ENCODE data around the gene PADI1. TPM values are rescaled to one million over a fixed set of nuclear protein-coding genes. Genes with fewer than 3 reads are reported as not detected.
A peak's percentile ranks its signal among the peaks of the same experiment; 100 is the strongest.

PADI1 gene
- total RNA-seq, 1 donor from 2014 or later, result not detected

- Mint-ChIP-seq H3K27me3 (ENCODE audit: insufficient read depth) (peaks cover 20% of the 10 kb centered on the region), H3K4me3 (no peak overlapping the region), H3K4me1 (ENCODE audit: low read depth) (peaks cover 27% of the 10 kb centered on the region), H3K36me3 (ENCODE audit: low read depth) (no peaks in the 10 kb centered on the region), H3K9me3 (no peaks in the 10 kb centered on the region), H3K27ac (no peak overlapping the region)
- intact Hi-C loops (cut with micrococcal nuclease), result no loop called here
- DNase-seq (ENCODE audit: low spot score), result no peak
Observed at GRCh38 chr1:17208546-17208945, 3.6 kb downstream of the PADI1 start.

GRCh38 chr1:17209430-17209829 is 4.5 kb downstream of the PADI1 start:
- Mint-ChIP-seq H3K27me3 (ENCODE audit: insufficient read depth) (peaks cover 14% of the 10 kb centered on the region), H3K4me1 (ENCODE audit: low read depth) (peaks cover 27% of the 10 kb centered on the region), H3K27ac (no peak overlapping the region), H3K4me3 (no peak overlapping the region), H3K9me3 (no peaks in the 10 kb centered on the region), H3K36me3 (ENCODE audit: low read depth) (no peaks in the 10 kb centered on the region)
- intact Hi-C loops (cut with micrococcal nuclease), result no loop called here
- no peak for DNase-seq (ENCODE audit: low spot score)

- no peak for DNase-seq (ENCODE audit: low spot score)
- Mint-ChIP-seq H3K4me3 (no peak overlapping the region), H3K4me1 (ENCODE audit: low read depth) (peaks cover 27% of the 10 kb centered on the region), H3K27me3 (ENCODE audit: insufficient read depth) (peaks cover 14% of the 10 kb centered on the region), H3K9me3 (no peaks in the 10 kb centered on the region), H3K36me3 (ENCODE audit: low read depth) (no peaks in the 10 kb centered on the region), H3K27ac (no peak overlapping the region)
- intact Hi-C loops (cut with micrococcal nuclease), result no loop called here
Observed at GRCh38 chr1:17210176-17210575, 5.2 kb downstream of the PADI1 start.

DNA sequence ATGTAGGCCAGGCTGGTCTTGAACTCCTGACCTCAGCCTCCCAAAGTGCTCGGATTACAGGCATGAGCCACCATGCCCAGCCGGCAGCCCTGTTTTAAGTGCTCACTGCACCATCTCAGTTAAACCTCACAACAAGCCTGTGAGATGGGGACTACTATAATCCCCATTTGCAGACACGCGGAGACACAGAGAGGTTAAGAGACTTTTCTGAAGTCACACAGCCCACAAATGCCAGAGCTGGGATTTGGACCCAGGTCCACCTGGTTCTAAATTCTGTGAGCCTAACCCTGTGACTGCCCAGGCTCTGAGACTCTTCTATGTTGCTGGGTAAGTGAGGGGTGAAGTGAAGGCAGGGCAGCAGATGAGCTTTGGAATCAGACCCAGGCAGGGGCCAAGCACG is 6.4 kb downstream of the PADI1 start:
- Mint-ChIP-seq H3K36me3 (ENCODE audit: low read depth) (no peaks in the 10 kb centered on the region), H3K4me3 (no peak overlapping the region), H3K9me3 (no peaks in the 10 kb centered on the region), H3K4me1 (ENCODE audit: low read depth) (peaks cover 27% of the 10 kb centered on the region), H3K27me3 (ENCODE audit: insufficient read depth) (peaks cover 22% of the 10 kb centered on the region), H3K27ac (no peak overlapping the region)
- intact Hi-C loops (cut with micrococcal nuclease), result no loop called here
- no peak for DNase-seq (ENCODE audit: low spot score)

- Mint-ChIP-seq H3K4me1 (ENCODE audit: low read depth) (peaks cover 27% of the 10 kb centered on the region), H3K27me3 (ENCODE audit: insufficient read depth) (peaks cover 22% of the 10 kb centered on the region), H3K27ac (no peak overlapping the region), H3K4me3 (no peak overlapping the region), H3K9me3 (no peaks in the 10 kb centered on the region), H3K36me3 (ENCODE audit: low read depth) (no peaks in the 10 kb centered on the region)
- DNase-seq (ENCODE audit: low spot score), result no peak
- intact Hi-C loops (cut with micrococcal nuclease), result no loop called here
Observed at GRCh38 chr1:17212009-17212408, 7.1 kb downstream of the PADI1 start.

GRCh38 chr1:17212487-17213121 is 7.7 kb downstream of the PADI1 start:
- Mint-ChIP-seq H3K27me3 (ENCODE audit: insufficient read depth) (peaks cover 22% of the 10 kb centered on the region), H3K4me1 (ENCODE audit: low read depth) (peaks cover 21% of the 10 kb centered on the region), H3K27ac (no peak overlapping the region), H3K36me3 (ENCODE audit: low read depth) (no peaks in the 10 kb centered on the region), H3K4me3 (no peak overlapping the region), H3K9me3 (no peaks in the 10 kb centered on the region)
- peak; percentile 5 for DNase-seq (ENCODE audit: low spot score)
- intact Hi-C loops (cut with micrococcal nuclease), result no loop called here

GRCh38 chr1:17213148-17213781 is 8.3 kb downstream of the PADI1 start:
- H3K27me3 Mint-ChIP-seq (ENCODE audit: insufficient read depth), result peaks cover 22% of the 10 kb centered on the region

DNA sequence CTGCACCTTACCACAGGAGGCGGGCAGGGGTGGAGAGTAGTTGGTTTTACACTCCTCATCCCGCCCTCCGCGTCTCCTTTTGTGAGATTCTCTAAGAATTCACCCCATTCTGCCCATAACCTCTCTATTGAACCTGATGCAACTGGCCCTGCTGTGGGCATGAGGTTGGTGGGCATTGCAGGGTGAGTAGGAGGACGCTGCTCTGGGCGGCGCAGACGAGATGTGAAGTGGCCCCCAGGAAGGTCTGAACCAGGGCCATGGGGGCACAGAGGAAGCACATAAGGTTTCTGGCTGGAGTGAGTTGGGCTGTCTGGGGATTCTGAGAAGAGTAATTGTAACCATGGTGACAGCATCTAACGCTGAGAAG is 8.8 kb downstream of the PADI1 start:
- Mint-ChIP-seq H3K36me3 (ENCODE audit: low read depth) (no peaks in the 10 kb centered on the region), H3K27me3 (ENCODE audit: insufficient read depth) (peaks cover 22% of the 10 kb centered on the region), H3K27ac (no peak overlapping the region), H3K9me3 (no peaks in the 10 kb centered on the region), H3K4me1 (ENCODE audit: low read depth) (peaks cover 14% of the 10 kb centered on the region), H3K4me3 (no peak overlapping the region)
- intact Hi-C loops (cut with micrococcal nuclease), result no loop called here
- DNase-seq (ENCODE audit: low spot score), result no peak

More at GRCh38 chr1:17213148-17213781, 8.3 kb downstream of the PADI1 start:
- no peak overlapping the region for H3K27ac Mint-ChIP-seq
- intact Hi-C loops (cut with micrococcal nuclease), result no loop called here
- no peaks in the 10 kb centered on the region for H3K9me3 Mint-ChIP-seq
- H3K36me3 Mint-ChIP-seq (ENCODE audit: low read depth), result no peaks in the 10 kb centered on the region
- H3K4me3 Mint-ChIP-seq, result no peak overlapping the region
- no peak for DNase-seq (ENCODE audit: low spot score)
- H3K4me1 Mint-ChIP-seq (ENCODE audit: low read depth), result peaks cover 14% of the 10 kb centered on the region

GRCh38 chr1:17214876-17215544 is 10.1 kb downstream of the PADI1 start:
- peaks cover 20% of the 10 kb centered on the region for H3K27me3 Mint-ChIP-seq (ENCODE audit: insufficient read depth)
- peaks cover 14% of the 10 kb centered on the region for H3K4me1 Mint-ChIP-seq (ENCODE audit: low read depth)
- DNase-seq (ENCODE audit: low spot score), result no peak
- H3K9me3 Mint-ChIP-seq, result no peaks in the 10 kb centered on the region
- intact Hi-C loops (cut with micrococcal nuclease), result no loop called here
- no peaks in the 10 kb centered on the region for H3K36me3 Mint-ChIP-seq (ENCODE audit: low read depth)
- H3K4me3 Mint-ChIP-seq, result no peak overlapping the region
- H3K27ac Mint-ChIP-seq, result no peak overlapping the region

DNA sequence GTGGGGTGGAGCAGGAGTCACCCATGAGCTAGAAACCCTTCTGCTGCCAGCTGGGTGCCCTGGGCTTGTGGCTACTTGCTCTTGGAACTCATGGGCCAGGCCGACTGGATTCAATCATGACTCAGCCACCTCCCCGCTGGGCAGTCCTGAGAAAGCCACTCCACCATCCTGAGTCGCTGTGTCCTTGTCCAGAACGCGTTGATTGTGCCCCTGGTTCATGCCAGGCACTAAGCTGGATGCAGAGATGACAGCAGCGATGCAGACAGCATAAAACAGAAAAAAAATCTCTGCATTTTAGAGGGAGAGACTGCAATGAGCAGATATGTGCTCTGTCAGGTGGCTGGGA is 10.6 kb downstream of the PADI1 start:
- Mint-ChIP-seq H3K36me3 (ENCODE audit: low read depth) (no peaks in the 10 kb centered on the region), H3K4me3 (no peak overlapping the region), H3K4me1 (ENCODE audit: low read depth) (peaks cover 14% of the 10 kb centered on the region), H3K9me3 (no peaks in the 10 kb centered on the region), H3K27ac (no peak overlapping the region), H3K27me3 (ENCODE audit: insufficient read depth) (peaks cover 20% of the 10 kb centered on the region)
- intact Hi-C loops (cut with micrococcal nuclease), result no loop called here
- no peak for DNase-seq (ENCODE audit: low spot score)

DNA sequence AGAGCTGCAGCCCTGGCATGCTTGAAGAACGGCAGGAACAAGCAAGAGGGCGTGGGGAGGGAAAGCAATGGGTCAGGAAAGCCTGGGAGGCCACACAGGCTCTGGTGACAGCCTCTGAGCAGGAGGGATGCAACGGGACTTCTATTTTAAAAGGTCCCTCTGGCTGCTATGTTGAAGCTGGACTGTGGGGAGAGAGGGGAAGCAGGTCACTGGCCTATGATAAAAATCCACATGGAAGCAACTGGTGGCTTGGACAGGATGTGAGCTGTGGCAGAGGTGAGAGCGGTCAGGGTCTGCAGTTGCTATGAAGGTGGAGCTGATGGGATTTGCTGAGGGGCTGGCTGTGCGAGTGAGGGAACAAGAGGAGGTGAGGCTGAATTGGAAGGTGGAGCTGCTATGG is 11.2 kb downstream of the PADI1 start:
- H3K9me3 Mint-ChIP-seq, result no peaks in the 10 kb centered on the region
- peaks cover 14% of the 10 kb centered on the region for H3K4me1 Mint-ChIP-seq (ENCODE audit: low read depth)
- no peak overlapping the region for H3K27ac Mint-ChIP-seq
- no peak overlapping the region for H3K4me3 Mint-ChIP-seq
- intact Hi-C loops (cut with micrococcal nuclease), result no loop called here
- no peaks in the 10 kb centered on the region for H3K36me3 Mint-ChIP-seq (ENCODE audit: low read depth)
- DNase-seq (ENCODE audit: low spot score), result no peak
- H3K27me3 Mint-ChIP-seq (ENCODE audit: insufficient read depth), result peaks cover 21% of the 10 kb centered on the region

- H3K27me3 Mint-ChIP-seq (ENCODE audit: insufficient read depth), result peaks cover 23% of the 10 kb centered on the region
- H3K36me3 Mint-ChIP-seq (ENCODE audit: low read depth), result no peaks in the 10 kb centered on the region
- no peak for DNase-seq (ENCODE audit: low spot score)
- no peak overlapping the region for H3K4me3 Mint-ChIP-seq
- no peak overlapping the region for H3K27ac Mint-ChIP-seq
- intact Hi-C loops (cut with micrococcal nuclease), result no loop called here
- peaks cover 10% of the 10 kb centered on the region for H3K4me1 Mint-ChIP-seq (ENCODE audit: low read depth)
- H3K9me3 Mint-ChIP-seq, result no peaks in the 10 kb centered on the region
Observed at GRCh38 chr1:17217607-17218006, 12.7 kb downstream of the PADI1 start.

- H3K4me1 Mint-ChIP-seq (ENCODE audit: low read depth), result no peaks in the 10 kb centered on the region
Observed at GRCh38 chr1:17218939-17219338, 14.0 kb downstream of the PADI1 start.

More at GRCh38 chr1:17218939-17219338, 14.0 kb downstream of the PADI1 start:
- peaks cover 14% of the 10 kb centered on the region for H3K27me3 Mint-ChIP-seq (ENCODE audit: insufficient read depth)
- no peaks in the 10 kb centered on the region for H3K9me3 Mint-ChIP-seq
- H3K27ac Mint-ChIP-seq, result no peak overlapping the region
- DNase-seq (ENCODE audit: low spot score), result no peak
- no peaks in the 10 kb centered on the region for H3K36me3 Mint-ChIP-seq (ENCODE audit: low read depth)
- intact Hi-C loops (cut with micrococcal nuclease), result no loop called here
- H3K4me3 Mint-ChIP-seq, result no peak overlapping the region
